GM23338 (cell line): ENCODE results near the gene PTPDC1. TPM values are rescaled to one million over a fixed set of nuclear protein-coding genes. Genes with fewer than 3 reads are reported as not detected.
A peak's percentile ranks its signal among the peaks of the same experiment; 100 is the strongest.

Source experiments
- ATAC-seq: fragments of 200-7000 bp; cut with Tn5 transposase; 3 replicates; pipeline ENCODE4 v1.9.1; 2020
- DNase-seq: peaks from one replicate; pipeline ENCODE4 v3.0.0-alpha.2; 2015; ENCODE audit warnings: low spot score
- H2AFZ ChIP-seq: fragments of 200-600 bp; sonication (generic); 2 replicates; pipeline ENCODE4 v1.8.0; 2016; ENCODE audit warnings: antibody characterized with exemption, mild to moderate bottlenecking, moderate library complexity
- H3F3A ChIP-seq: fragments of 200-600 bp; sonication (generic); replicated peaks from 2 replicates; pipeline ENCODE4 v1.8.0; 2017; ENCODE audit warnings: antibody characterized with exemption, mixed run types, low read depth
- H3K27ac ChIP-seq: fragments of 200-600 bp; sonication (generic); 2 replicates; pipeline ENCODE4 v1.6.1; 2016; ENCODE audit warnings: low read depth
- H3K27me3 ChIP-seq: fragments of 200-600 bp; sonication (generic); 2 replicates; pipeline ENCODE4 v1.8.0; 2016; ENCODE audit warnings: mild to moderate bottlenecking, mixed run types, moderate library complexity; ENCODE audit not compliant: insufficient read depth
- H3K36me3 ChIP-seq: fragments of 200-600 bp; sonication (generic); 2 replicates; pipeline ENCODE4 v1.8.0; 2016; ENCODE audit warnings: mild to moderate bottlenecking; ENCODE audit not compliant: insufficient read depth
- H3K4me1 ChIP-seq: fragments of 200-600 bp; sonication (generic); 2 replicates; pipeline ENCODE4 v1.8.0; 2016; ENCODE audit warnings: mild to moderate bottlenecking, moderate library complexity; ENCODE audit not compliant: insufficient read depth
- H3K4me2 ChIP-seq: fragments of 200-600 bp; sonication (generic); 2 replicates; pipeline ENCODE4 v1.7.1; 2017; ENCODE audit warnings: mixed run types
- H3K4me3 ChIP-seq: fragments of 200-600 bp; sonication (generic); 2 replicates; pipeline ENCODE4 v1.6.1; 2016; ENCODE audit warnings: mixed run types
- H3K79me2 ChIP-seq: fragments of 200-600 bp; sonication (generic); replicated peaks from 2 replicates; pipeline ENCODE4 v1.8.0; 2017; ENCODE audit warnings: mild to moderate bottlenecking; ENCODE audit not compliant: insufficient read depth
- H3K9me2 ChIP-seq: fragments of 200-600 bp; sonication (generic); 2 replicates; pipeline ENCODE4 v1.8.0; 2017; ENCODE audit not compliant: insufficient read depth
- H4K20me1 ChIP-seq: fragments of 200-600 bp; sonication (generic); replicated peaks from 2 replicates; pipeline ENCODE4 v1.8.0; 2017; ENCODE audit warnings: mild to moderate bottlenecking; ENCODE audit not compliant: insufficient read depth
- H3K27ac Mint-ChIP-seq: 2 replicates; pipeline ENCODE4 v1.8.0; 2020; ENCODE audit warnings: inconsistent platforms, mild to moderate bottlenecking, moderate library complexity, mixed read lengths
- H3K27me3 Mint-ChIP-seq: 3 replicates; pipeline ENCODE4 v1.8.0; 2022; ENCODE audit warnings: low read depth, mild to moderate bottlenecking, moderate library complexity, mixed read lengths, inconsistent platforms; ENCODE audit not compliant: insufficient read depth, poor library complexity
- H3K36me3 Mint-ChIP-seq: 3 replicates; pipeline ENCODE4 v1.8.0; 2021; ENCODE audit warnings: low read depth, mild to moderate bottlenecking, inconsistent platforms, moderate library complexity, mixed read lengths
- H3K4me1 Mint-ChIP-seq: 3 replicates; pipeline ENCODE4 v1.8.0; 2020; ENCODE audit warnings: mild to moderate bottlenecking, inconsistent platforms, mixed read lengths
- H3K4me3 Mint-ChIP-seq: 3 replicates; pipeline ENCODE4 v1.8.0; 2021; ENCODE audit warnings: moderate library complexity, mild to moderate bottlenecking, inconsistent platforms, mixed read lengths
- H3K9me3 Mint-ChIP-seq: 3 replicates; pipeline ENCODE4 v1.8.0; 2020; ENCODE audit warnings: moderate library complexity, mild to moderate bottlenecking, inconsistent platforms, mixed read lengths
- CREB1 ChIP-seq: fragments of 250-450 bp; sonication (Bioruptor Pico); IDR thresholded peaks from 2 replicates; pipeline ENCODE4 v1.5.0; 2020; ENCODE audit warnings: low read depth, mild to moderate bottlenecking, moderate library complexity
- CTCF ChIP-seq, 2 experiments: fragments of 200-600 bp in 1 of 2; sonication (generic) in 1 of 2; conservative IDR thresholded peaks; 2 replicates each; pipeline versions ENCODE4 v1.5.1 to v1.6.1; 2016 to 2017; ENCODE audit warnings: antibody characterized with exemption in 2 of 2, low read depth in 2 of 2, mild to moderate bottlenecking in 2 of 2, moderate library complexity in 1 of 2
- ETS1 ChIP-seq: IDR thresholded peaks from 2 replicates; pipeline ENCODE4 v1.6.1; 2016; ENCODE audit warnings: antibody characterized with exemption
- EZH2 ChIP-seq: fragments of 200-600 bp; sonication (generic); IDR thresholded peaks from one replicate; pipeline ENCODE4 v1.8.0; 2017; ENCODE audit warnings: antibody characterized with exemption, mild to moderate bottlenecking, low read depth; ENCODE audit not compliant: unreplicated experiment
- EZH2phosphoT487 ChIP-seq: fragments of 200-600 bp; sonication (generic); IDR thresholded peaks from one replicate; pipeline ENCODE4 v1.8.1; 2018; ENCODE audit warnings: antibody characterized with exemption; ENCODE audit not compliant: unreplicated experiment
- JUNB ChIP-seq: IDR thresholded peaks from one replicate; pipeline ENCODE4 v1.6.1; 2016; ENCODE audit warnings: antibody characterized with exemption; ENCODE audit not compliant: unreplicated experiment
- NANOG ChIP-seq: IDR thresholded peaks from 2 replicates; pipeline ENCODE4 v1.6.1; 2016; ENCODE audit warnings: antibody characterized with exemption, borderline replicate concordance
- POLR2AphosphoS5 ChIP-seq: IDR thresholded peaks from 2 replicates; pipeline ENCODE4 v1.6.1; 2016; ENCODE audit warnings: antibody characterized with exemption, low read depth
- REST ChIP-seq: IDR thresholded peaks from one replicate; pipeline ENCODE4 v1.6.1; 2018; ENCODE audit warnings: antibody characterized with exemption; ENCODE audit not compliant: unreplicated experiment
- STAT1 ChIP-seq: IDR thresholded peaks from one replicate; pipeline ENCODE4 v1.6.1; 2016; ENCODE audit warnings: antibody characterized with exemption; ENCODE audit not compliant: unreplicated experiment
- ZNF114 ChIP-seq: fragments of 250-450 bp; sonication (Bioruptor Pico); IDR thresholded peaks from 2 replicates; pipeline ENCODE4 v1.5.0; 2020; ENCODE audit warnings: mild to moderate bottlenecking, moderate library complexity
- ZNF331 ChIP-seq: fragments of 250-450 bp; sonication (Bioruptor Pico); IDR thresholded peaks from 2 replicates; pipeline ENCODE4 v1.5.0; 2020; ENCODE audit warnings: low read depth, mild to moderate bottlenecking, moderate library complexity
- ZNF462 ChIP-seq: fragments of 250-450 bp; sonication (Bioruptor Pico); IDR thresholded peaks from 2 replicates; pipeline ENCODE4 v1.5.0; 2020; ENCODE audit warnings: mild to moderate bottlenecking, moderate library complexity
- polyA plus RNA-seq: library from polyadenylated mRNA; unstranded; fragments of >200 nt; fragmentation: Nextera tagmentation; extraction: Ambion mirVana; gene quantifications from 2 replicates; pipeline ENCODE4 v1.2.1, GENCODE V29; 2016
- total RNA-seq: library from RNA; depleted of rRNA; stranded (reverse); fragments of >200 nt; shearing (Covaris generic); gene quantifications from 2 replicates; pipeline ENCODE4 v1.2.3, GENCODE V29; 2014

PTPDC1 gene
- total and polyA plus RNA-seq, 2 experiments from 2014 or later, result 4.3 to 10.6 TPM

GRCh38 chr9:94042516-94043360 lies 41.5 kb upstream of the PTPDC1 start:
- 0 out of 2 replicates have a peak overlapping the region, but pooled peaks have one; percentile 4 for H2AFZ ChIP-seq
- H3K27ac ChIP-seq, result no peak overlapping the region
- Mint-ChIP-seq H3K27me3 (no peaks in the 10 kb centered on the region), H3K4me1 (peaks cover 8% of the 10 kb centered on the region), H3K9me3 (peaks cover 10% of the 10 kb centered on the region; the same call in 1 of the 3 replicates), H3K36me3 (peaks cover 2% of the 10 kb centered on the region; the same call in 2 of the 3 replicates), H3K27ac (0 out of 2 replicates have a peak overlapping the region, but pooled peaks have one; percentile 46), H3K4me3 (no peak overlapping the region)
- DNase-seq, result no peak
- 0 out of 2 replicates have a peak, but pooled peaks cover 3% of the 10 kb centered on the region for H3K9me2 ChIP-seq
- H3K4me1 ChIP-seq, result peaks cover 13% of the 10 kb centered on the region
- no peak for ATAC-seq
- no peaks in the 10 kb centered on the region for H3K27me3 ChIP-seq
- no peaks in the 10 kb centered on the region for H3K36me3 ChIP-seq
- peak overlapping the region; percentile 33 for H3K4me3 ChIP-seq
- H3K79me2 ChIP-seq, result no peaks in the 10 kb centered on the region
- TF ChIP-seq ETS1, result no peak
- no peak for TF ChIP-seq JUNB
- TF ChIP-seq ZNF114 (CRISPR knock-in tag), result no peak
- TF ChIP-seq POLR2AphosphoS5, result no peak
- TF ChIP-seq CTCF (conservative IDR thresholded peaks at IDR 0.05; ENCODE audit: low read depth in 2 of 2), result no peak
- no peak for TF ChIP-seq ZNF331
- TF ChIP-seq EZH2phosphoT487, result no peak
- no peak for TF ChIP-seq REST
- no peak for TF ChIP-seq STAT1
- TF ChIP-seq CREB1 (CRISPR knock-in tag), result no peak
- no peak for TF ChIP-seq EZH2
- TF ChIP-seq NANOG, result no peak
- no peak for TF ChIP-seq ZNF462 (CRISPR knock-in tag)
- peak overlapping the region; percentile 73 for H3K4me2 ChIP-seq
- H4K20me1 ChIP-seq, result no peaks in the 10 kb centered on the region
- H3F3A ChIP-seq, result no peaks in the 10 kb centered on the region
